GM03348 (cell line): Measurements from ENCODE around the gene NOCT.
"Not testable (repeated sequence)": the region's sequence is repeated elsewhere in the genome, so short reads cannot be mapped to it uniquely, and the experiment has no call there.

Experiments used
- DNase-seq: peaks from one replicate; pipeline ENCODE4 v3.0.0; 2012; ENCODE audit warnings: low spot score

Gene NOCT

DNA sequence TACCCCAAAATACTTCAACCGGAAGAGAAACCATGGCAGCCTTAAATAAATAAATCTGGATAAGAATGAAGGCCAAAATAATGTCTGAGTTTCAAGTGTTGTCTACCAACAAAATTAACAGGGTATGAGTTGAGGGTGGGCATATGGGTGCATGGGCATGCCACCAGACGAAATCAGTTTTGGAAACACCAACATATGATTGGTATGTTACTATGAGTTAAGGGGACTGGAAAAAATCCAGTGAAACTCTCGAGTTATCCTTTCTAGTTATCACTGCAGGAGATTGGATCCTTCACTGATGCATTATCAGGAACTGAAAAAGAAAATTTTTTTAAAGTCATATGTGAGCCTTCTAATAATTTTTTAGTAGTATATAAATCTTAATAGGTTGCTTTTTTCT, 32.4 kb downstream of the NOCT start:
- DNase-seq: no peak

GRCh38 chr4:139050446-139050845, 34.9 kb downstream of the NOCT start:
- peak; percentile 17 for DNase-seq

- no peak for DNase-seq
Measured at GRCh38 chr4:139053909-139054308, 38.3 kb downstream of the NOCT start.

- DNase-seq: peak; percentile 47
Measured at GRCh38 chr4:139054791-139055505, 39.4 kb downstream of the NOCT start.

GRCh38 chr4:139059026-139059425, 43.4 kb downstream of the NOCT start:
- not testable (repeated sequence) for DNase-seq

- DNase-seq: no peak
Measured at GRCh38 chr4:139060591-139060990, 45.0 kb downstream of the NOCT start.

DNA sequence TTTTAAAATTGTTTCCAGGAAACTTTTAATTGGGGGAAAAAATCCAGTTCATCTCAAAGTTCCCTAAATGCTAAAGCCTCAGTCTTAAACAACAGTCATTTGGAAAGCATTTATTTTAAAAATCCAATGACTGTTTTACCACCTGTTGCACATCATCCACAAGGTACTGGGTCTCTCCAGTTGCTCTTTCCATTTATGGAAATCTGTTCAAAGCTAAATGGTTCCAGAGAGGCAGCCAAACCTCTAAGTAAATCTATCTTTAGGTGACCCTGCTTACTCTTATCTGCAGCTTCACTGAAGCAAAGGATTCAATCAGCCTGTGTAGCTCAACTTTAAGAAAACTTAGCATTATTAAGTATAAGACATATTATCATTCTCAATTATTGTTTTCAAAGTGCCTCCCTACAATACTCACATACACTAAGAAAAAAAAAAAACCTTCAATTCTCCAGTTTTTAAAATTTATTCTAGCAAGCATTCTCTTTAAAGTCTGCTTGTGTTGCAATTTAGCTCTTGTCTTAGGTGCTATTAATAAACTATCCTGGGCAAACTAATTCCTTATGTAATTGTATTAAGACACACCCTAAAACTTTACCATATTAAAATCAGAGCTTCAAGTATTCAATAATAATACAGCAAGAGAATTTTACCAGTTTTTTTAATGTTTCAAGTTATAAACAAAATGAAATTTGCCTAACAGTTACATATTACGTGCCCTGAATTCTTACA, 60.6 kb downstream of the NOCT start:
- no peak for DNase-seq

GRCh38 chr4:139077567-139078355, 62.2 kb downstream of the NOCT start:
- DNase-seq: no peak

DNA sequence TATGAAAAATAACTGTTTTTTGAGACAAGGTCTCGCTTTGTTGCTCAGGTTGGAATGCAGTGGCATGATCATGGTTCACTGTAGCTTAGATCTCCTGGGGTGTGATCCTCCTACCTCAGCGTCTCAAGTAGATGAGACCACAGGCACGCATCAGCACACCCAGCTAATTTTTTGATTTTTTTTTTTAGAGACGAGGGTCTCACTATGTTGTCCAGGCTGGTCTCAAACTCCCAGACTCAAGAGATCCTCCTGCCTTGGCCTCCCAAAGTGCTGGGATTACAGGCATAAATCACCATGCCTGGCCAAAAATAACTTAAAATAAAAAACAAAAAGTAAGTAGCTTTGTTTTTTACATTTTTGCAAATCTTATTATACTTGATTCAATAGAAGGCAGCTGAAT, 63.3 kb downstream of the NOCT start:
- DNase-seq: no peak

DNA sequence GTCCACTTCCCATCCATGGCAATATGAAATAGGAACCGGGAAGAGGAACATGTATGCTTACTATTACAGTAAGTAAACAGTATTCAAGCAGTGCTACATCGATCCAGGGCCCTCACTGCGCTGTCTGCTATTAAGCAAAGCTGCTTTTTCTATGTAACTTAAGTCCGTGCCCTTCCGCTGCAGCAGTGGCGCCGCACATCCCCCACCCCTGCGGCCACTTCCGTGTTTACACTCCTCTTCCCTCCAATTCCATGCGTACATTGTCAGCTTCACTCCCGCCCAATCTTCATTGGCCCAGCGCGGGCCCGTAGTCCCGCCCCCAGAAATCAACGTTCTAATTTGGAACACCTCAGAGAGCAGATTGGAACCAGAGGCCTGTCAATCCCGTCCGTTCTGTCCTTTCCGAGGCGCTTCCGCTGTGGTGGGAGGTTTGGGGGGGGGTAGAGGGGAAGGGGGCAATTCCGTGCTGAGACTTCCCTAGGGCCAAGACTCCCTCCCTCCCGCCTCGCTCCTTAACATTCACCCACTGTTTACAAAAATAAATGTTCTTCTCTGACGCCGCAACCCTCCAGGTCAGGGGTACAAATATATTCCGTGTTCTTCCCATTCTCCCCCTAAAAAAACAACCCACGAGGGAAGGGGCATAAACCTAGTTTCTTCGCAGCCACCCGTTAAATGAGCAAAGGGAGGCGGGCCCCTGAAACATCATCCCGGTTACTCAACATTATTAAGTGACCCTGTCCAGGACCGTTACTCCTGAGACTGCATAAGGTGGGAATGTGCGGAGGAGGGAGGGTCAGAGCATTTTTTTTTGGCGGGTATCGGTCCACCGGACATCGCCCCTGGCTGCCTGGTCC, 67.4 kb downstream of the NOCT start:
- DNase-seq: peak; percentile 95

DNA sequence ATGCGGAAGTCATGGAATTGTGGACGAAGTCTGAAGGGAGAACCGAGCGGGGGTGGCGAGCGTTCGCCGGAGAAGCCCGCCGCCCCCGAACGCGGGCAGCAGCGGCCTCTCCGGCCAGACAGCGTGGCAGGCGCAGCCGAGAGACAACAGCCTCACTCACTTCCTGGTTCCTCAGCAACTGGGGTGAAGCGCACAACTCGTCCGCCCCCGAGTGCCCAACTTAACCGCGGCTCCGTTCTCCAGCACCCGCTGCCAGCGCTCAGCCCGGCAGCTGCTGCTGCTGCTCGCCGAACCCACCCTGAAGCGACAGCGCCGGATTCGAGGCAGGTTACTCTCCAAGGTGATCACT, 68.0 kb downstream of the NOCT start:
- peak; percentile 80 for DNase-seq

GRCh38 chr4:139083956-139084803, 68.6 kb downstream of the NOCT start:
- peak; percentile 89 for DNase-seq

- no peak for DNase-seq
Measured at GRCh38 chr4:139084804-139085093, 69.2 kb downstream of the NOCT start.

DNA sequence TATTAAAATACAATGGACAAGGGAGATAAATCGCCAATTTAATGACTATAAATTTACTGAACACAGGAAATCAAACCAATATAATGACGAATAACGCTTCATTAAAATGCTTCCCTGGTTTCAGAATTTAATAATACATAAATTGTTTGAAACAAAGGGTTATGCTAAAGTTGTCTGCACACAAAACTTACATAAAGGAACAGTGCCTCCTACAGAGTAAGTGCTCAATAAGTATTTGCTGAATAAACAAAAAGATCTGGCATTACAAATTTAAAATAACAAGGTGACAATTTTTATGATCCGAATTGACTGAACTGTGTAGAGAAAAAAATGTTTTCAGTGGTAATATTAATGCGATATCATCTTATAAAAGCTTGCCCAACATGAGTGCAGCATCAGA, 69.6 kb downstream of the NOCT start:
- peak; percentile 11 for DNase-seq

GRCh38 chr4:139092271-139092670, 76.7 kb downstream of the NOCT start:
- no peak for DNase-seq
